Mesenchymal stem cell (in vitro differentiated cells and primary cell): ENCODE data around the gene CAPN2.

ENCODE experiments used
- DNase-seq: peaks from one replicate; pipeline ENCODE4 v3.0.0-alpha.2; 2013
- H2AFZ ChIP-seq: one replicate; pipeline ENCODE4 v1.6.1; 2013; ENCODE audit warnings: low read depth, mild to moderate bottlenecking, control low read depth, inconsistent platforms, low read length, moderate library complexity
- H2AK5ac ChIP-seq: 2 replicates; pipeline ENCODE4 v1.6.1; 2013; ENCODE audit warnings: low read length, moderate library complexity, mild to moderate bottlenecking, inconsistent platforms; ENCODE audit not compliant: severe bottlenecking
- H2BK120ac ChIP-seq: one replicate; pipeline ENCODE4 v1.6.1; 2013; ENCODE audit warnings: low read depth, mild to moderate bottlenecking, inconsistent platforms, low read length, moderate library complexity
- H2BK12ac ChIP-seq, 2 experiments: one replicate each; pipeline ENCODE4 v1.6.1; 2013; ENCODE audit warnings: inconsistent platforms in 2 of 2, low read length in 2 of 2, mild to moderate bottlenecking in 2 of 2, moderate library complexity in 2 of 2, control low read depth in 1 of 2
- H2BK15ac ChIP-seq: one replicate; pipeline ENCODE4 v1.6.1; 2013; ENCODE audit warnings: mild to moderate bottlenecking, low read depth, inconsistent platforms; ENCODE audit not compliant: poor library complexity, severe bottlenecking
- H2BK5ac ChIP-seq: 2 replicates; pipeline ENCODE4 v1.6.1; 2013; ENCODE audit warnings: low read depth, mild to moderate bottlenecking, low read length, control low read depth, inconsistent platforms; ENCODE audit not compliant: poor library complexity, severe bottlenecking
- H3K14ac ChIP-seq, 2 experiments: one replicate each; pipeline ENCODE4 v1.6.1; 2013; ENCODE audit warnings: inconsistent platforms in 2 of 2, low read length in 2 of 2, control low read depth in 1 of 2, mild to moderate bottlenecking in 1 of 2, moderate library complexity in 1 of 2
- H3K18ac ChIP-seq, 2 experiments: one replicate each; pipeline ENCODE4 v1.6.1; 2013; ENCODE audit warnings: inconsistent platforms in 2 of 2, low read length in 2 of 2, control low read depth in 1 of 2, low read depth in 1 of 2, mild to moderate bottlenecking in 1 of 2
- H3K23ac ChIP-seq, 2 experiments: one replicate each; pipeline ENCODE4 v1.6.1; 2013; ENCODE audit warnings: inconsistent platforms in 2 of 2, low read length in 2 of 2, mild to moderate bottlenecking in 2 of 2, moderate library complexity in 2 of 2, control low read depth in 1 of 2
- H3K27ac ChIP-seq: 2 replicates; pipeline ENCODE4 v1.5.1; 2013; ENCODE audit warnings: mild to moderate bottlenecking, moderate library complexity, low read length, control low read depth, inconsistent platforms; ENCODE audit not compliant: poor library complexity, severe bottlenecking
- H3K27me3 ChIP-seq, 2 experiments: 2 replicates each; pipeline versions ENCODE4 v1.6.1 to v1.7.0; 2013; ENCODE audit warnings: low read length in 2 of 2, mild to moderate bottlenecking in 2 of 2, moderate library complexity in 2 of 2, control low read depth in 1 of 2, inconsistent platforms in 1 of 2; ENCODE audit not compliant: control insufficient read depth in 1 of 2, insufficient read depth in 1 of 2
- H3K36me3 ChIP-seq, 2 experiments: 2 replicates each; pipeline versions ENCODE4 v1.6.1 to v1.7.0; 2013; ENCODE audit warnings: low read length in 2 of 2, control low read depth in 1 of 2, inconsistent platforms in 1 of 2, low read depth in 1 of 2, mild to moderate bottlenecking in 1 of 2; ENCODE audit not compliant: insufficient read depth in 2 of 2, control insufficient read depth in 1 of 2
- H3K4ac ChIP-seq, 2 experiments: one replicate each; pipeline ENCODE4 v1.6.1; 2013; ENCODE audit warnings: inconsistent platforms in 2 of 2, low read length in 2 of 2, mild to moderate bottlenecking in 2 of 2, moderate library complexity in 2 of 2, control low read depth in 1 of 2, low read depth in 1 of 2
- H3K4me1 ChIP-seq: 2 replicates; pipeline ENCODE4 v1.6.1; 2013; ENCODE audit warnings: low read depth, low read length, control low read depth; ENCODE audit not compliant: control insufficient read depth, insufficient read depth
- H3K4me2 ChIP-seq: 2 replicates; pipeline ENCODE4 v1.6.1; 2013; ENCODE audit warnings: low read length, mild to moderate bottlenecking, inconsistent platforms; ENCODE audit not compliant: poor library complexity, severe bottlenecking
- H3K4me3 ChIP-seq, 2 experiments: 2 replicates each; pipeline versions ENCODE4 v1.5.1 to v1.7.0; 2013; ENCODE audit warnings: low read length in 2 of 2, mild to moderate bottlenecking in 2 of 2, control low read depth in 1 of 2, low read depth in 1 of 2; ENCODE audit not compliant: insufficient read depth in 1 of 2
- H3K79me1 ChIP-seq: replicated peaks from 2 replicates; pipeline ENCODE4 v1.6.1; 2013; ENCODE audit warnings: mild to moderate bottlenecking, control low read depth, low read length, inconsistent platforms; ENCODE audit not compliant: poor library complexity, severe bottlenecking
- H3K9ac ChIP-seq: 2 replicates; pipeline ENCODE4 v1.7.0; 2013; ENCODE audit warnings: mild to moderate bottlenecking, low read length, moderate library complexity
- H3K9me3 ChIP-seq: 2 replicates; pipeline ENCODE4 v1.7.0; 2013; ENCODE audit warnings: mild to moderate bottlenecking, low read length; ENCODE audit not compliant: control insufficient read depth
- H4K8ac ChIP-seq: one replicate; pipeline ENCODE4 v1.6.1; 2013; ENCODE audit warnings: inconsistent platforms, mild to moderate bottlenecking, low read length, moderate library complexity
- H4K91ac ChIP-seq: one replicate; pipeline ENCODE4 v1.6.1; 2013; ENCODE audit warnings: mild to moderate bottlenecking, low read length, inconsistent platforms
- WGBS: methylation state at CpG from one replicate; pipeline ENCODE4 v1.1.7; 2013; ENCODE audit warnings: mixed read lengths; 5-methylcytosine and 5-hydroxymethylcytosine counted together

Gene CAPN2

GRCh38 chr1:223761411-223761810 lies 49.1 kb downstream of the CAPN2 start:
- Histone ChIP-seq H2BK120ac (no peak overlapping the region), H3K79me1 (peaks cover 45% of the 10 kb centered on the region), H3K4ac (no peak overlapping the region), H3K36me3 (peaks cover 73 to 100% of the 10 kb centered on the region in 2 experiments), H2BK12ac (no peak overlapping the region), H2AFZ (no peak overlapping the region), H4K8ac (no peak overlapping the region), H3K27ac (no peak overlapping the region), H3K4me2 (no peak overlapping the region), H4K91ac (no peak overlapping the region), H2BK15ac (no peak overlapping the region), H2BK5ac (no peak overlapping the region), H3K27me3 (no peaks in the 10 kb centered on the region), H3K4me3 (no peak overlapping the region), H3K9ac (peak overlapping the region; percentile 48), H3K14ac (no peak overlapping the region), H3K18ac (no peak overlapping the region), H2AK5ac (no peak overlapping the region), H3K23ac (no peak overlapping the region), H3K4me1 (peaks cover 4% of the 10 kb centered on the region), H3K9me3 (no peaks in the 10 kb centered on the region)
- 84% methylated on average over 7 of the region's 7 CpGs for WGBS
- no peak for DNase-seq

- no peak overlapping the region for H4K8ac ChIP-seq
- no peak overlapping the region for H3K4me2 ChIP-seq
- peaks cover 33% of the 10 kb centered on the region for H3K79me1 ChIP-seq
- WGBS = 98% methylated on average over 5 of the region's 5 CpGs
- peaks cover 4% of the 10 kb centered on the region for H3K4me1 ChIP-seq
- no peak overlapping the region for H2BK5ac ChIP-seq
- DNase-seq = no peak
- H3K27me3 ChIP-seq = no peaks in the 10 kb centered on the region
- no peak overlapping the region for H3K4ac ChIP-seq
- H2AK5ac ChIP-seq = no peak overlapping the region
- H3K36me3 ChIP-seq = peaks cover 58 to 87% of the 10 kb centered on the region in 2 experiments
- peak overlapping the region; percentile 32 for H3K9ac ChIP-seq
- no peaks in the 10 kb centered on the region for H3K9me3 ChIP-seq
- H2BK12ac ChIP-seq = no peak overlapping the region
- no peak overlapping the region for H3K14ac ChIP-seq
- H2BK120ac ChIP-seq = no peak overlapping the region
- no peak overlapping the region for H2BK15ac ChIP-seq
- H3K27ac ChIP-seq = no peak overlapping the region
- no peak overlapping the region for H2AFZ ChIP-seq
- H3K18ac ChIP-seq = no peak overlapping the region
- H3K4me3 ChIP-seq = no peak overlapping the region
- H4K91ac ChIP-seq = no peak overlapping the region
- H3K23ac ChIP-seq = no peak overlapping the region
Observed at GRCh38 chr1:223763251-223763650, 50.9 kb downstream of the CAPN2 start.

- Histone ChIP-seq H2AK5ac (no peak overlapping the region), H3K18ac (no peak overlapping the region), H3K4me3 (no peak overlapping the region), H3K4me2 (no peak overlapping the region), H3K23ac (peak overlapping the region in 1 of 2 experiments; percentile 42), H3K36me3 (peaks cover 54 to 83% of the 10 kb centered on the region in 2 experiments), H2BK12ac (no peak overlapping the region), H3K4ac (no peak overlapping the region), H3K9me3 (no peaks in the 10 kb centered on the region), H3K79me1 (peaks cover 28% of the 10 kb centered on the region), H2BK120ac (no peak overlapping the region), H4K8ac (no peak overlapping the region), H2BK15ac (no peak overlapping the region), H3K14ac (no peak overlapping the region), H3K27ac (no peak overlapping the region), H2AFZ (no peak overlapping the region), H2BK5ac (no peak overlapping the region), H3K4me1 (peaks cover 4% of the 10 kb centered on the region), H3K9ac (peak overlapping the region; percentile 32), H4K91ac (no peak overlapping the region), H3K27me3 (no peaks in the 10 kb centered on the region)
- DNase-seq = no peak
- WGBS = 89% methylated on average over 4 of the region's 5 CpGs
Observed at GRCh38 chr1:223763881-223764280, 51.5 kb downstream of the CAPN2 start.

DNA sequence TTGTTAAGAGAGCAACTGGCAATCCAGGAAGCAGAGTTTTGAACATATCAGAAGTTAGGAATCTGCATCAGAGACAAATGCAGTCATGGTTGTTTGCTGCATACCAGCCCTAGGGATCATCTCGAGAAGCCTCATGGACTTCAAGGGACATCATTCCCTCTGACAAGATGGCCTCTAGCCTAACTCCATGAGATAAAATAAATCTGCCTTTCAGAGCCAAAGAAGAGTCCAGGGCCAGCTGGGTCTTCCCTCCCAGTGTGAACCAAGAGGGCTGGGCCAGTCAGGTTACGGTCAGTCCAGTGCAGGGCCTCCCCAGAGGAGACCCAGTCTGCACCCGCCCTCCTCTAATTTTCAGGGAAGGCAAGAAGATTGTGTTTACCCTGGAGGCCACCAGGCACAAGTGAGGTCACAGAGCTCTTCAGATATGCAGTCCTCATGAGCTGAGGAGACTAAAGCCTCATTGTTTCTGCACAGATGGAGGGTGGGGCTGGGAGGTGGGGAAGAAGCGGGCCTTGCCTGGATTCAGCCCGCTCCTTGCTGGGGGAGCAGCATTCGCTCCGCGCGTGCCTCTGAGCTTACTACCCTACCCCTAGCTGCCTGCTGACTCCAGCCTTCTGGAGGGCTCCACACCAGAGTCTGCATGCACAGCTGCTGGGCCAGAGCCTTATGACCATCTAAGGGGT lies 52.8 kb downstream of the CAPN2 start:
- peaks cover 51 to 83% of the 10 kb centered on the region in 2 experiments for H3K36me3 ChIP-seq
- H2BK15ac ChIP-seq = no peak overlapping the region
- H3K23ac ChIP-seq = no peak overlapping the region
- H3K4ac ChIP-seq = no peak overlapping the region
- H3K9ac ChIP-seq = peak overlapping the region; percentile 58
- no peaks in the 10 kb centered on the region for H3K9me3 ChIP-seq
- no peak overlapping the region for H2AFZ ChIP-seq
- no peaks in the 10 kb centered on the region for H3K27me3 ChIP-seq
- H3K4me2 ChIP-seq = no peak overlapping the region
- H2BK120ac ChIP-seq = no peak overlapping the region
- no peak overlapping the region for H4K8ac ChIP-seq
- DNase-seq = no peak
- H3K4me3 ChIP-seq = no peak overlapping the region
- no peak overlapping the region for H3K18ac ChIP-seq
- H3K4me1 ChIP-seq = peaks cover 1% of the 10 kb centered on the region
- H3K14ac ChIP-seq = no peak overlapping the region
- H2BK12ac ChIP-seq = no peak overlapping the region
- H2AK5ac ChIP-seq = no peak overlapping the region
- 80% methylated on average over 9 of the region's 9 CpGs for WGBS
- peak overlapping the region; percentile 53 for H3K27ac ChIP-seq
- no peak overlapping the region for H4K91ac ChIP-seq
- peaks cover 21% of the 10 kb centered on the region for H3K79me1 ChIP-seq
- no peak overlapping the region for H2BK5ac ChIP-seq
